GM12878 (cell line): Measurements from ENCODE around the gene GNAT3. TPM values are rescaled to one million over a fixed set of nuclear protein-coding genes. Genes with fewer than 3 reads are reported as not detected.

Experiments
- ATAC-seq: fragments of 200-7000 bp; cut with Tn5 transposase; 3 replicates; pipeline ENCODE4 v1.9.1; 2020; ENCODE audit warnings: mild to moderate bottlenecking, moderate library complexity
- BruUV-seq: library from RNA; stranded (reverse); fragments of 400-500 nt; replicated peaks from 2 replicates; lab custom pipeline; 2021; lab: Mats Ljungman, UMichigan
- CTCF ChIA-PET: fragments of 300-600 bp; sonication (Branson Sonifier 250); formaldehyde crosslinking; extraction: SDS; loops from one replicate; lab custom pipeline; 2021; ENCODE audit warnings: inconsistent platforms; lab: Yijun Ruan, JAX
- POLR2A ChIA-PET: fragments of 350-600 bp; formaldehyde crosslinking; extraction: SDS; loops from one replicate; lab custom pipeline; 2021; ENCODE audit warnings: inconsistent platforms; lab: Charles Lee
- RAD21 ChIA-PET: fragments of 300-600 bp; sonication (Branson Sonifier 250); formaldehyde crosslinking; loops from one replicate; lab custom pipeline; 2023; ENCODE audit warnings: antibody characterized with exemption; ENCODE audit not compliant: unreplicated experiment; lab: Charles Lee
- SMC1A ChIA-PET: fragments of 300-600 bp; sonication (Branson Sonifier 250); formaldehyde crosslinking; loops from one replicate; lab custom pipeline; 2023; ENCODE audit not compliant: unreplicated experiment, uncharacterized antibody; lab: Charles Lee
- DNase-seq: peaks from one replicate; pipeline ENCODE4 v3.0.0-alpha.2; 2011; ENCODE audit warnings: low read depth, low spot score
- FAIRE-seq: peaks from 3 replicates; lab custom pipeline; 2011; peaks lifted over from hg19 to GRCh38; lab: Jason Lieb, UNC
- H2AFZ ChIP-seq: 2 replicates; pipeline ENCODE4 v1.6.0; 2011; ENCODE audit warnings: low read depth, low read length, control low read depth; ENCODE audit not compliant: control insufficient read depth
- H3K27ac ChIP-seq: 2 replicates; pipeline ENCODE4 v1.5.1; 2011; ENCODE audit warnings: control low read depth; ENCODE audit not compliant: control insufficient read depth, insufficient read depth
- H3K27me3 ChIP-seq, 2 experiments: replicated peaks in 1 of 2; 2 replicates each; pipeline versions ENCODE4 v1.6.0 to v1.6.1; 2011; ENCODE audit warnings: low read length in 1 of 2; ENCODE audit not compliant: control insufficient read depth in 2 of 2, insufficient read depth in 2 of 2
- H3K36me3 ChIP-seq, 2 experiments: 2 replicates each; pipeline ENCODE4 v1.5.1; 2011; ENCODE audit warnings: low read length in 1 of 2; ENCODE audit not compliant: control insufficient read depth in 2 of 2, insufficient read depth in 2 of 2
- H3K4me1 ChIP-seq: 2 replicates; pipeline ENCODE4 v1.6.1; 2011; ENCODE audit warnings: mild to moderate bottlenecking, low read length, moderate library complexity, mixed read lengths; ENCODE audit not compliant: control insufficient read depth, insufficient read depth
- H3K4me2 ChIP-seq: 2 replicates; pipeline ENCODE4 v1.6.0; 2011; ENCODE audit warnings: control low read depth; ENCODE audit not compliant: control insufficient read depth, insufficient read depth
- H3K4me3 ChIP-seq: fragments of 200-600 bp; sonication (generic); 2 replicates; pipeline ENCODE4 v1.5.1; 2016
- H3K79me2 ChIP-seq: 2 replicates; pipeline ENCODE4 v1.6.0; 2011; ENCODE audit warnings: low read length; ENCODE audit not compliant: control insufficient read depth, insufficient read depth
- H3K9ac ChIP-seq: 2 replicates; pipeline ENCODE4 v1.8.0; 2011; ENCODE audit warnings: low read length, control low read depth, mixed read lengths; ENCODE audit not compliant: control insufficient read depth, insufficient read depth
- H3K9me3 ChIP-seq: replicated peaks from 3 replicates; pipeline ENCODE4 v1.5.1; 2011; ENCODE audit warnings: mild to moderate bottlenecking, low read length; ENCODE audit not compliant: control insufficient read depth, insufficient read depth
- H4K20me1 ChIP-seq: 2 replicates; pipeline ENCODE4 v1.6.0; 2011; ENCODE audit not compliant: control insufficient read depth, insufficient read depth
- BCL11A ChIP-seq: IDR thresholded peaks from 2 replicates; pipeline ENCODE4 v1.6.1; 2011; ENCODE audit warnings: low read depth, low read length
- HDGF ChIP-seq: fragments of 450-650 bp; IDR thresholded peaks from 2 replicates; pipeline ENCODE4 v1.6.1; 2016; ENCODE audit warnings: antibody characterized with exemption
- IRF3 ChIP-seq: fragments of 450-650 bp; IDR thresholded peaks from 2 replicates; pipeline ENCODE4 v1.6.1; 2014; ENCODE audit warnings: mild to moderate bottlenecking
- JUNB ChIP-seq: IDR thresholded peaks from 2 replicates; pipeline ENCODE4 v1.6.1; 2016; ENCODE audit warnings: antibody characterized with exemption, mild to moderate bottlenecking
- KLF5 ChIP-seq: fragments of 450-650 bp; IDR thresholded peaks from 2 replicates; pipeline ENCODE4 v1.6.1; 2014; ENCODE audit warnings: mild to moderate bottlenecking; ENCODE audit not compliant: partially characterized antibody
- MEF2A ChIP-seq: IDR thresholded peaks from 2 replicates; pipeline ENCODE4 v1.6.1; 2011; ENCODE audit warnings: low read depth, mild to moderate bottlenecking, low read length, moderate library complexity; ENCODE audit not compliant: insufficient read depth
- ZBTB11 ChIP-seq: fragments of 450-650 bp; formaldehyde crosslinking; IDR thresholded peaks from 2 replicates; pipeline ENCODE4 v1.5.0; 2022; ENCODE audit warnings: mild to moderate bottlenecking, missing genetic modification characterization
- WGBS: methylation state at CpG from one replicate; pipeline ENCODE4 v1.1.6; 2016; ENCODE audit warnings: low lambda C conversion rate; ENCODE audit not compliant: insufficient replicate concordance, insufficient coverage; ENCODE audit errors: missing lambda C conversion rate; 5-methylcytosine and 5-hydroxymethylcytosine counted together
- in situ Hi-C: fragments of 300-500 bp; cut with MboI; formaldehyde crosslinking; loops from 9 replicates; pipeline ENCODE4 v1.14.3; 2018; ENCODE audit warnings: mixed read lengths
- intact Hi-C: fragments of 100-400 bp; cut with micrococcal nuclease; formaldehyde crosslinking; loops from one replicate; pipeline ENCODE4 v1.14.2; 2022; ENCODE audit not compliant: unreplicated experiment
- polyA plus RNA-seq, 11 experiments: library from polyadenylated mRNA; depleted of rRNA in 4 of 11; unstranded in 6 of 11; stranded (reverse) in 5 of 11; fragments of >200 nt; fragmentation: Nextera tagmentation in 4 of 11; fragmentation: Illumina TruSeq in 1 of 11; extraction: Ambion mirVana in 4 of 11; extraction: Trizol in 1 of 11; gene quantifications; 1 replicate in 1 of 11; 2 replicates in 10 of 11; pipeline versions ENCODE4 v1.2.1 to v1.2.3, GENCODE V29; 2011 to 2016; ENCODE audit warnings: inconsistent platforms in 2 of 11, missing spikeins in 2 of 11, low read depth in 1 of 11
- total RNA-seq, 4 experiments: library from RNA; depleted of rRNA in 3 of 4; stranded (reverse); fragments of >200 nt in 3 of 4; fragmentation: Illumina TruSeq in 1 of 4; extraction: Trizol in 1 of 4; gene quantifications; 2 replicates each; pipeline versions ENCODE4 v1.2.1 to v1.2.3, GENCODE V29; 2013 to 2021

GNAT3 gene
- total and polyA plus RNA-seq, 10 of the 15 experiments (the other 5 are each of a cell fraction or from before 2014, with no cell fraction given), result 1.7 to 8.3 (median 5.8) TPM; not detected in 1

GRCh38 chr7:80521809-80522208, 9.9 kb upstream of the GNAT3 start:
- intact Hi-C loops (no loop called here), in situ Hi-C loops (no loop called here)
- Histone ChIP-seq H3K27ac (no peak overlapping the region), H4K20me1 (no peaks in the 10 kb centered on the region), H2AFZ (no peak overlapping the region), H3K4me3 (no peak overlapping the region), H3K27me3 (no peaks in the 10 kb centered on the region), H3K4me1 (no peaks in the 10 kb centered on the region), H3K36me3 (no peaks in the 10 kb centered on the region), H3K79me2 (no peaks in the 10 kb centered on the region), H3K4me2 (no peak overlapping the region), H3K9ac (no peak overlapping the region), H3K9me3 (no peaks in the 10 kb centered on the region)
- ChIA-PET RAD21 (no interaction called here), CTCF (no interaction called here), POLR2A (no interaction called here), SMC1A (no interaction called here)
- no peak for DNase-seq
- no peak for TF ChIP-seq HDGF
- TF ChIP-seq JUNB, result no peak
- TF ChIP-seq IRF3, result no peak
- TF ChIP-seq BCL11A, result no peak
- no peak for TF ChIP-seq KLF5
- TF ChIP-seq ZBTB11 (CRISPR knock-in tag), result no peak
- no peak for TF ChIP-seq MEF2A
- BruUV-seq, result no TSS peak
- no peak for FAIRE-seq
- no peak for ATAC-seq
- WGBS, result 48% methylated on average over 2 of the region's 2 CpGs
